Esophagus muscularis mucosa (tissue), 3 donors: ENCODE results near the gene COX14.

Experiments
- POLR2A ChIP-seq: fragments of 450-650 bp; IDR thresholded peaks from one replicate; pipeline ENCODE4 v1.6.1; 2017; ENCODE audit warnings: antibody characterized with exemption, moderate library complexity, mild to moderate bottlenecking, low read depth
- POLR2AphosphoS5 ChIP-seq, 2 donors: sonication (generic); formaldehyde crosslinking; IDR thresholded peaks; one replicate each; pipeline ENCODE4 v1.6.1; 2017; ENCODE audit warnings: antibody characterized with exemption in 2 of 2
- TF ChIP-seq, protein P1 (sequence below), 3 experiments: fragments of 200-600 bp in 2 of 3; fragments of 450-650 bp in 1 of 3; sonication (generic) in 2 of 3; IDR thresholded peaks; one replicate each; pipeline ENCODE4 v1.5.1; 2017 to 2019; ENCODE audit warnings: antibody characterized with exemption in 3 of 3, mild to moderate bottlenecking in 2 of 3, moderate library complexity in 1 of 3

DNA sequence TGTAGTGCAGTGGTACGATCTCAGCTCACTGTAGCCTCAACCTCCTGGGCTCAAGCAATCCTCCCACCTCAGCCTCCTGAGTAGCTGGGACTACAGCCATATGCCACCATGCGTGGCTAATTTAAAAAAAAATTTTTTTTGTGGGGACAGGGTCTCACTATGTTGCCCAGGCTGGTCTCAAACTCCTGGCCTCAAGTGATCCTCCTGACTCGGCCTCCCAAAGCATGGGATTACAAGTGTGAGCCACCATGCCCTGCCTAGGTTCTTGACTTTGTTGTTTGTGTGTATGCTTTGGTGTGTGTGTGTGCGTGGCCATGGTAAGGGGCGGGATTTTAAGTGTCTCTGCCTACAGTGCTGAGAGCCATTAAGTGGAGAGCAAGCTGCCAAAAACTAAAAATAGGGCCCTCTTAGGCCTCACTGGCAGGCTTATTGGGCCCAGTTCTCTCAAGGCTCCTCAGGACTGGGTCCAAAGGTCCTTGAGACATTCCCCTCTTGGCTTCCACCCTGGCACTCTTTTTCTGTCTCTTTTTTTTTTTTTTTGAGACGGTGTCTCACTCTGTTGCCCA lies 5.1 kb downstream of the COX14 start:
- TF ChIP-seq, protein P1, sequence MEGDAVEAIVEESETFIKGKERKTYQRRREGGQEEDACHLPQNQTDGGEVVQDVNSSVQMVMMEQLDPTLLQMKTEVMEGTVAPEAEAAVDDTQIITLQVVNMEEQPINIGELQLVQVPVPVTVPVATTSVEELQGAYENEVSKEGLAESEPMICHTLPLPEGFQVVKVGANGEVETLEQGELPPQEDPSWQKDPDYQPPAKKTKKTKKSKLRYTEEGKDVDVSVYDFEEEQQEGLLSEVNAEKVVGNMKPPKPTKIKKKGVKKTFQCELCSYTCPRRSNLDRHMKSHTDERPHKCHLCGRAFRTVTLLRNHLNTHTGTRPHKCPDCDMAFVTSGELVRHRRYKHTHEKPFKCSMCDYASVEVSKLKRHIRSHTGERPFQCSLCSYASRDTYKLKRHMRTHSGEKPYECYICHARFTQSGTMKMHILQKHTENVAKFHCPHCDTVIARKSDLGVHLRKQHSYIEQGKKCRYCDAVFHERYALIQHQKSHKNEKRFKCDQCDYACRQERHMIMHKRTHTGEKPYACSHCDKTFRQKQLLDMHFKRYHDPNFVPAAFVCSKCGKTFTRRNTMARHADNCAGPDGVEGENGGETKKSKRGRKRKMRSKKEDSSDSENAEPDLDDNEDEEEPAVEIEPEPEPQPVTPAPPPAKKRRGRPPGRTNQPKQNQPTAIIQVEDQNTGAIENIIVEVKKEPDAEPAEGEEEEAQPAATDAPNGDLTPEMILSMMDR (IDR thresholded peaks at IDR 0.05) = no peak
- no peak for TF ChIP-seq POLR2AphosphoS5 (IDR thresholded peaks at IDR 0.05)
- no peak for TF ChIP-seq POLR2A
